GM21619 (cell line): ENCODE measurements around the gene TPI1.

Source experiments
- ATAC-seq: cut with Tn5 transposase; IDR thresholded peaks from one replicate; pipeline ENCODE4 v1.9.1; 2021; ENCODE audit not compliant: unreplicated experiment

The TPI1 gene

DNA sequence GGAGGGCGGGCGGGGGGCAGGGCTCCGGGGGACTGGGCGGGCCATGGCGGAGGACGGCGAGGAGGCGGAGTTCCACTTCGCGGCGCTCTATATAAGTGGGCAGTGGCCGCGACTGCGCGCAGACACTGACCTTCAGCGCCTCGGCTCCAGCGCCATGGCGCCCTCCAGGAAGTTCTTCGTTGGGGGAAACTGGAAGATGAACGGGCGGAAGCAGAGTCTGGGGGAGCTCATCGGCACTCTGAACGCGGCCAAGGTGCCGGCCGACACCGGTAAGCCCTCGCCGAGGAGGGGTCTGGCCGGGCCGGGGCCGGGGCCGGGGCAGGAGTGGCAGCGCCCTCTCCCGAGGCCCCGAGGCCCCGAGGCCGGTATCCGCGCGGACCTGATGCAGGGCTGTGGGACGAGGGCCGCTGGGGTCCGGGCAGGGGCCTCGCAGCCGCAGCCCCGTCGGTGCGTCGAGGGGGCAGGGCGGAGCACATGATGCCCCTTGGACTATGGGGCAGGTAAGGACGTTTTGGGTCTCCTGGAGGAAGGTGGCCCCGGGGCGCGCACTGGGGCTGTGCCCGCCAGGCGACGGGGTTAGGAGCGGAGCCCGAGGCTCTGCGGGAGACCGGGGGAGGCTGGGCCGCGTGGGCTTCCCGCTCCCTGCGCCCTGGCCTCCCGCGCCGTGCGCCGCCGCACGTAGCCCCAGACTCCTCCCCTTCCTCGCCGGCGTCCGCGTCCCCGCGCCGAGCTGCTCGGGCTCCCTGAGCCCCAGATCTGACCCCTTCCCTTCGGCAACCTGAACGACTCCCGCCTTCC is at the start of gene TPI1:
TSS of gene TPI1 (plus strand) at position 119 of the 798 bp plus-strand sequence. CDS start at position 155, 36 bp downstream.
- ATAC-seq, result peak; percentile 46

DNA sequence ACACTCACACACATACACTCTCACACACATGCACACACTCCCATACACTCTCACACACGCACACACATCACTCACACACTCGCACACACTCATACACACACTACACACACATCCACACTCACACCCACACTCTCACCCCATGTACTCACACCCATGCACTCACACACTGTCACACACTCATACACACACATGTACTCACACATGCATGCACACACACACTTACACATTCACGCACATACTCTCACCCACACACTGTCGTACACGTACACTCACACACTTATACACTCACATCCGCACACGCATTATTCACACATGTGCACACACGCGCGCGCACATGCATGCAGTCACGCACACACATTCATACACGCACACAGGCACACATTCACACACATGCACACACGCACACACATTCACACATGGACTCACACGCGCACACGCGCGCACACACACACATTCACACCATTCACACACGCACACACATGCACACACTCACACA is 49.6 kb upstream of the TPI1 start:
- no peak for ATAC-seq

DNA sequence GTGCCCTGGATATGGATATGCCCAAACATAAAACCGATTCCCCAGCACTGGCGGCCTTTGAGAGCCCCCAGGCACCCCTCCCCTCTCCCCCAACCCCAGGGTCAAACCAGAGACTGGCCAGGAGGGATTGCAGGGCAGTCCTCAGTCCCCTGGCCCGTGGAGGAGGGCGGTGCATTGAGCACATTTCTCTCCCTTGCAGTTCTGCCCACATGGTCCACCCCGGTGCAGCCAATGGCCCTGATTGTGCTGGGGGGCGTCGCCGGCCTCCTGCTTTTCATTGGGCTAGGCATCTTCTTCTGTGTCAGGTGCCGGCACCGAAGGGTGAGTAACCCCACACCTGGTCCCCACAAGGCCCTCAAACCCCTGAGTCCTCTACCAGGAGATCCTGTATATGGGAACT is 49.1 kb upstream of the TPI1 start:
- ATAC-seq, result no peak

DNA sequence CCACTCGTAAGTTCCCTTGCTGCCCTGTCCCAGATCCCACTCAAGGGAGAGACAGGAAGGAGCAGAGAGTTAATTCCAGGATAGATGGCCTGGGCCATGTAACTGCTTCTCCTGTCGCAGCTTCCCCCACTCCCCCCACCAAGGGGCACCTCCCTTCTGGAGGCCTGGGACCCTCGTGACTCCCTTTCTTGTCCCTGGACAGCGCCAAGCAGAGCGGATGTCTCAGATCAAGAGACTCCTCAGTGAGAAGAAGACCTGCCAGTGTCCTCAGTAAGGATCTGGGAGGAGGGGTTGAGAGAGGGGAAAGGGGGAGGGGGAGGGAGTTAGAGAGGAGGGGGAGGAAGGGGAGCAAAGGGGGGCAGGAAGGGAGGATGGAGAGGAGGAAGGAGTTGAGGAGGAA is 48.7 kb upstream of the TPI1 start:
- no peak for ATAC-seq

DNA sequence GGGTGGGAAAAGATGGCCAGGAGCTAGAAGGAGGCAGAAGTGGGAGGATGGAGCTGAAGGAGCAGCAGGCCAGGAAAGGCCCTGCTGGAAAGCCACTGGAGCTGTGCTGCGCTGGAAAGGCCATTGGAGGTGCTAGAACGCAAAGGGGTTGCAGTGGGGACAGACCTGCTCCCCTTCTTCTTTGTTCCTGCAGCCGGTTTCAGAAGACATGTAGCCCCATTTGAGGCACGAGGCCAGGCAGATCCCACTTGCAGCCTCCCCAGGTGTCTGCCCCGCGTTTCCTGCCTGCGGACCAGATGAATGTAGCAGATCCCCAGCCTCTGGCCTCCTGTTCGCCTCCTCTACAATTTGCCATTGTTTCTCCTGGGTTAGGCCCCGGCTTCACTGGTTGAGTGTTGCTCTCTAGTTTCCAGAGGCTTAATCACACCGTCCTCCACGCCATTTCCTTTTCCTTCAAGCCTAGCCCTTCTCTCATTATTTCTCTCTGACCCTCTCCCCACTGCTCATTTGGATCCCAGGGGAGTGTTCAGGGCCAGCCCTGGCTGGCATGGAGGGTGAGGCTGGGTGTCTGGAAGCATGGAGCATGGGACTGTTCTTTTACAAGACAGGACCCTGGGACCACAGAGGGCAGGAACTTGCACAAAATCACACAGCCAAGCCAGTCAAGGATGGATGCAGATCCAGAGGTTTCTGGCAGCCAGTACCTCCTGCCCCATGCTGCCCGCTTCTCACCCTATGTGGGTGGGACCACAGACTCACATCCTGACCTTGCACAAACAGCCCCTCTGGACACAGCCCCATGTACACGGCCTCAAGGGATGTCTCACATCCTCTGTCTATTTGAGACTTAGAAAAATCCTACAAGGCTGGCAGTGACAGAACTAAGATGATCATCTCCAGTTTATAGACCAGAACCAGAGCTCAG is 48.0 kb upstream of the TPI1 start:
- no peak for ATAC-seq

DNA sequence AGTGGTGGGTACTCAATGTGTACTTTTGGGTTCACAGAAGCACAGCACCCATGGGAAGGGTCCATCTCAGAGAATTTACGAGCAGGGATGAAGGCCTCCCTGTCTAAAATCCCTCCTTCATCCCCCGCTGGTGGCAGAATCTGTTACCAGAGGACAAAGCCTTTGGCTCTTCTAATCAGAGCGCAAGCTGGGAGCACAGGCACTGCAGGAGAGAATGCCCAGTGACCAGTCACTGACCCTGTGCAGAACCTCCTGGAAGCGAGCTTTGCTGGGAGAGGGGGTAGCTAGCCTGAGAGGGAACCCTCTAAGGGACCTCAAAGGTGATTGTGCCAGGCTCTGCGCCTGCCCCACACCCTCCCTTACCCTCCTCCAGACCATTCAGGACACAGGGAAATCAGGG is 47.2 kb upstream of the TPI1 start:
- no peak for ATAC-seq

DNA sequence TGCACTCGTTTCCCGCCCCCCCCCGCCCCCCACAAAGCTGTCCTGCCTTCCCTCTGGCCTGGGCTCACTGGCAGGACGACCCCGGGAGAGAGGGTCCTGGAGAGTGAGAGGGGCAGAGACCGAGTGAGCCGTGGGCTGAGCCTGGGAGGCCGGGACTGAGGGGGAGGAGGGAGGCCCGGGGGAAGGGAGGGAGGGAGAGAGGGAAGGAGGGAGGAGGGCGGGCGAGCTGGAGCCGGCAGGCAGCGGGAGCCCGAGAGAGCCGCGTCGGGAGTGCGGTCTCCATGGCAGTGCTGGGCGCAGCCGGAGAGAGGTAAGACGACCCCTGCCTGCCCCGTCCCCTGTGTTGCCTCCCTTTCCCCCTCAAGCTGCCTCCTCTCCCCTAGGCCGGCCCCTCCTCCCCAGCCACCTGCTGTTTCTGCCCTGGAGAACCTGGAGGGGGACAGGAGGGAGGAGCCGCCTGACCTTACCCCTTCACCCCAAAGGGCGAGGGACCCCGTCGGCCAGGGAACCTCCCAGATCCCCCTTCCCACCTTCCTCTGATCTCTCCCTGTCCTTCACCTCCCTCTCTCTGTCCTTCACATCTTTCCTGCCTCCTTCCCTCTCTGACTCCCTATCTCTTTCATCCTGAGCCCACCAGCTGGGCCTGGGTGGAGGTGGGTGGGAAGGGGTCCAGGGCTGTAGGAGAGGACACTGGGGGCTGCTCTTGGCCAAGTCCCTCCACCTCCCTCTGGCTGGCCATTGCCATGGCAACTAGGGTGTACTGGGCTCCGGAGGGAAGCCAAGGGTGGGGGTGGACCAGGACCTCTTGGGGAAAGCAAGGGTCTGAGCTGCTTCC is 45.5 kb upstream of the TPI1 start, which contains the start of gene GPR162:
TSS of gene GPR162 (plus strand) at position 231 of the 835 bp plus-strand sequence. CDS start 2,078 bp downstream, outside the sequence.
- ATAC-seq, result no peak

DNA sequence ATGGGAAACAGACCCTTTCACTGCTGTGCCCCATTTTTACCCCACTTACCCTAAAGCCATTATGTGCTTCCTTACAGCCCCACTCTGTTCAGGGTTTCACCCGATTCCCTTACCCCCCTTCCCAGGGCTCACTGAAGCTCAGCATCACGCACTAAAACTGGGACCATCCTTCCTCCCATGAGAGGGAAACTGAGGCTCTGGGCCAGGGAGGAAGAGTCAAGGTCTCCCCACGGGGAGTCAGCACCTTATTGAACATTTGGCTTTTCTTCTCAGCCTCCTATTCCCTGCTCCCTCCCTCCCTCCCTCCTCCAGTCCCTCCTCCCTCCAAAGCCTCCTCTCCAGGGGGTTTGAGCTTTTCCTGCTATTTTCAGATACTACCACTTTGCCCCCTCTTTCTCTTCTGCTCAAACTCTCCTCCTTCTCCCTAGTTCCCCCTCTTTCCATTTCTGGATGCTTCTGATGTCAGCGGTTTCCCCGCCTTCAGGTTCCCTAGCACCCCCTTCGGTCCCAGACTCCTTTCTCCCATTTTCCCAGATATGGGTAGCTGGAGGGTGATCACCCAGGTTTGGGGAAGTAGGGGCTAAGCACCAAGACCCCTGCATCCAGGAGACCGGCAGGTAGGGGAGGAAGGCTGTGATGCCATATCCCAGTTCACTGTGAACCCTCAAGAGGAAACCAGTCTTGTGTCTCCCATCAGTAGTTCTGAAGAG is 44.8 kb upstream of the TPI1 start:
- ATAC-seq, result no peak

DNA sequence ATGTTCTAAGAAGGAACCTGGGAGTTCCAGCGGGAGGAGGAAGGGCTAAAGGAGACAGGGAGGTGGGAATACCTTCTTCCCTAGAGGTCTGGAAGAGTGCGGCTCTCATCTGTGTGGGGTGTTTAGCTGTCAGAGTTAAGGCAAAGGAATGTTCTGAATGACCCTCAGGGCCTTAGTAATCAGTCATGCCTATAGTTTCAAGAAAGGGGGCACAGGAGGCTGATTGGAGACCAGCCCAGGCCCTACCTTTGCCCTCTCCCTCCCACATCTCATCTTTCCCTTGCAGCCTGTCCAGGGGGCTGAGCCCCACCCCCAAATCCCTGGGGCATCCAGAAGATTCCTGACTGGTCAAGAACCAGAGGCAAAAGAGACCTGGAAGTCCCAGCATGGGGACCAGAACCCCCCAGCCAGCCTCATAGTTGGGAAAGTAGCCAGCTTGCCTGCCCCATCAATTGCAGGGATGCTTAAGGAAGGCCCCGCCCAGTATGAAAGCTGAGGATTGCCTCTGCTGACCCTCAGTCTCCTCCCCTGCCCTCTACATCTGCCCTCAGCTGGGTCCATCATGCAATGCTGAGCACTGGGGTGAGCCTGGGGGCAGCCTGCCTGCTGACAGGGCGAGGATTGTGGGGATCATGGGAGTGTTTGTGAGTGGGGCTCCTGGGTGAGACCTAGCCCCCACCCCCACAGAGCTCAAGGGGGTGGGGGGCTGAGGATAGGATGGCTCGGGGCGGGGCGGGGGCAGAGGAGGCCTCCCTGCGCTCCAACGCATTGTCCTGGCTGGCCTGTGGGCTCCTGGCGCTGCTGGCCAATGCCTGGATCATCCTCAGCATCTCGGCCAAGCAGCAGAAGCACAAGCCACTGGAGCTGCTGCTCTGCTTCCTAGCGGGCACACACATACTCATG is 43.9 kb upstream of the TPI1 start:
- no peak for ATAC-seq

DNA sequence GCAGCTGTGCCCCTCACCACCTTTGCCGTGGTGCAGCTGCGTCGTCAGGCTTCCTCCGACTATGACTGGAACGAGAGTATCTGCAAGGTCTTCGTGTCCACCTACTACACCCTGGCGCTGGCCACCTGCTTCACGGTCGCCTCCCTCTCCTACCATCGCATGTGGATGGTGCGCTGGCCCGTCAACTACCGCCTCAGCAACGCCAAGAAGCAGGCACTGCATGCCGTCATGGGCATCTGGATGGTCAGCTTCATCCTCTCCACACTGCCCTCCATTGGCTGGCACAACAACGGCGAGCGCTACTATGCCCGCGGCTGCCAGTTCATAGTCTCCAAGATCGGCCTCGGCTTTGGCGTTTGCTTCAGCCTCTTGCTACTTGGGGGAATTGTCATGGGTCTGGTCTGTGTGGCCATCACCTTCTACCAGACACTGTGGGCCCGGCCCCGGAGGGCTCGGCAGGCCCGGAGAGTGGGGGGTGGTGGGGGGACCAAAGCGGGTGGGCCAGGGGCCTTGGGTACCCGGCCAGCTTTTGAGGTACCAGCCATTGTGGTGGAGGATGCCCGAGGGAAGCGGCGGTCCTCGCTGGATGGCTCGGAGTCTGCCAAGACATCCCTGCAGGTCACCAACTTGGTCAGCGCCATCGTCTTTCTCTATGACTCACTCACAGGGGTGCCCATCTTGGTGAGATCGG is 43.1 kb upstream of the TPI1 start:
- ATAC-seq, result no peak

DNA sequence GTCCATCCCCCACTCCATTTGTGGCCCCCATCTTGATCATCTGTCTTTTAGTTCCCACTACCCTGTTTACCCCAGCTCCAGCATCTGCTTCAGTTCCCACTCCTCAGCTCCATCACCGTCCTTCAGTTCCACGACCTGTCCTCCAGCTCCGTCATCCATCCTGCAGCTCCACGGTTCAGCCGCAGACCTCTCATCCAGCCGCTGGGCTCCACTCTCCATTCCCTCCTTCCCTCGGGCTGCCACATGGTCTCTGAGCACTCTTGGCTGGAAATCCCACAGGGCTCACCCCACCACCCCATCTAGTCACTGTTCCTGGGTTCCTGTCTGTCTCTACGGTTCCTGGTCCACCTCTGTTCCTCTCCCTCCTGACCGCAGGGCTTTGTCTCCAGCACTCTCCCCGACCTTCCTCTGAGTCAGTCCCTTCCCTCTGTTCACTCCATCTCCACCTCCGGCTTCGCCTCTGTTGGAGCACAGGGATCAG is 42.4 kb upstream of the TPI1 start:
- ATAC-seq, result no peak

DNA sequence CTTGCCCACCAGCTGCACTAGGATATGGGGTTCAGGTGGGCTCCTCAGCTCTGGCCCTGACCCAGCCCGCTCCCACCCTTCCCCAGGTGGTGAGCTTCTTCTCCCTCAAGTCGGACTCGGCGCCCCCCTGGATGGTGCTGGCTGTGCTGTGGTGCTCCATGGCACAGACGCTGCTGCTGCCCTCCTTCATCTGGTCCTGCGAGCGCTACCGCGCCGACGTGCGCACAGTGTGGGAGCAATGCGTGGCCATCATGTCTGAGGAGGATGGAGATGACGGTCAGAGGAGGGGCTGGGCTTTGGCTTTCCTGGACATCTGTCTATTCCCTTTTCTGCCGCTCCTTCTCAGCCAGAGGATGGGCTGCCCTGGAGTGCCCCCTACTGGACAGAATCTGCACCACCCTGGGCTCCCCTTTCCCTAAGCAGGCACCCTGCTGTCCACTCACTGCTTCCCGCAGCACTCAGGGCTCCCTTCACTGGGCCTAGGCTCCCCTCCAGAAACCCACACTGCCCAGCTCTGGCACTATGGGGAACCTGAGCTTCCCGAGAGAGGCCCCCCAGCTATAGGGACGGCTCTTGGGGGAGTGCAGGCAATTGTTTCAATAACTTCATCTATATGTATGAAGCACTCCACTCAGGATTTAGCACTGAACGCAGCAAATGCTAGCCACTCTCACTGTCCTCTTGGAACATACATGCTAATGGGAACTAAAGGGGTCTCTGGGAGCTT is 41.8 kb upstream of the TPI1 start:
- ATAC-seq, result no peak

DNA sequence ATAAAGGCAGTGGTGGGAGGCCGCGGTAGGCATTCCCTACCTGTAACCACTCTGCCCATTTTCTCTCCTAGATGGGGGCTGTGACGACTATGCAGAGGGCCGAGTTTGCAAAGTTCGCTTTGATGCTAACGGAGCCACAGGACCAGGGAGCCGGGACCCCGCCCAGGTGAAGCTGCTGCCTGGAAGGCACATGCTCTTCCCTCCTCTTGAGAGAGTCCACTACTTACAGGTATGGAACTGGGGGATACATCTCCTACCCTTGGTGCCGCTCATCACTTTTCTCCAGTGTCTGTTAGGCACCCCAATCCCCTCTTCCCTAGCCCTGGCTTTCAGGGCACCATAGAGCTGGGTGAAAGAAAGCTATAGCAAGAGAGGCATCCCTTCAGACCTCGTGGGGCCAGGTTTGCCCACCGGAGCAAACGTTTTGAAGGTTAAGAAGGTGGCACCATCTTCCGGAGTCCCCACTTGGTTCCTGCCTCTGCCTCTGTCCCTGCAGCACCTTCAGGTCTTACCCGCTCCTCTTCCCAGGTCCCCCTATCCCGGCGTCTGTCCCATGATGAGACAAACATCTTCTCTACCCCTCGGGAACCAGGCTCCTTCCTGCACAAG is 41.1 kb upstream of the TPI1 start:
- ATAC-seq, result no peak

DNA sequence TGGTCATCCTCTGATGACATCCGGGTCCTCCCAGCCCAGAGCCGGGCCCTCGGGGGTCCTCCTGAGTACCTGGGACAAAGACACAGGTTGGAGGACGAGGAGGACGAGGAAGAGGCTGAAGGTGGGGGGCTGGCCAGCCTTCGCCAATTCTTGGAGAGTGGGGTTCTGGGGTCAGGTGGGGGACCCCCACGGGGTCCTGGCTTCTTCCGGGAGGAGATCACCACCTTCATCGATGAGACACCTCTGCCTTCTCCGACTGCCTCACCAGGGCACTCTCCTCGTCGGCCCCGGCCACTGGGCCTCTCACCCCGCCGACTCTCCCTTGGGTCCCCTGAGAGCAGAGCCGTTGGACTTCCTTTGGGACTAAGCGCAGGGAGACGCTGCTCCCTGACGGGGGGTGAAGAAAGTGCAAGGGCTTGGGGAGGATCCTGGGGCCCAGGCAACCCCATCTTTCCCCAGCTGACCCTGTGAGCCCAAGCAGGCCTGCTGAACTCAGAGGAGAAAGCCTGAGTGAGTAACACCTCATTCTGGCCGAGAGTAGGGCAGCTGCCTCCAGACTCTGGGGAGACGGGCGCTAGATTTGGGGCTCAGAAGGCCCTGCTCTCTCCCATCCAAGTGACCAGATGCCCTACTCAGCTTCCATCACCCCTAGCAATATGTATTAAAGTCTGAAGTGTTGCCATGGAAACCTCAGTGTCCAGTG is 40.4 kb upstream of the TPI1 start:
- no peak for ATAC-seq

DNA sequence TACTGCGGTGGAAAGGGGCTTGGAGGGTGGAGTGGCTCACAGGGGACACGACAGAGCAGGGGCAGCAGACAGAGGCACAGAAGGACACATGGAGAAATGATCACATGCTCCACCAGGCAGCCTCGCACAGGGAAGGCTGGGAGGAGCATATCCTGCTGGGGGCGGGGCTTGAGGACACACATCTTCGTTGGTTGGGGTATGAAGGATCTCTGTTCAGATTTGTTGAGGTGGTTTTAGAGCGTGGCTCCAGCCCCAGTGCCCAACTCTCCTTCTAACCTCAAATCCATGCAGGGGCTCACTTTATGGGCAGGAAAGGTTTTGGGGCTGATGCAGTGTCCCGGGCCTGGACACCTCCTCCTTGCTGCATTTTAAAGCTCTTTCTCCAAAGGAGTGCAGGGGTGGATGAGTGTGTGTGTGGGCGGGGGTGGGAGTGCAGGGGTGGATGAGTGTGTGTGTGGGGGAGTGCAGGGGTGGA is 39.9 kb upstream of the TPI1 start:
- no peak for ATAC-seq

DNA sequence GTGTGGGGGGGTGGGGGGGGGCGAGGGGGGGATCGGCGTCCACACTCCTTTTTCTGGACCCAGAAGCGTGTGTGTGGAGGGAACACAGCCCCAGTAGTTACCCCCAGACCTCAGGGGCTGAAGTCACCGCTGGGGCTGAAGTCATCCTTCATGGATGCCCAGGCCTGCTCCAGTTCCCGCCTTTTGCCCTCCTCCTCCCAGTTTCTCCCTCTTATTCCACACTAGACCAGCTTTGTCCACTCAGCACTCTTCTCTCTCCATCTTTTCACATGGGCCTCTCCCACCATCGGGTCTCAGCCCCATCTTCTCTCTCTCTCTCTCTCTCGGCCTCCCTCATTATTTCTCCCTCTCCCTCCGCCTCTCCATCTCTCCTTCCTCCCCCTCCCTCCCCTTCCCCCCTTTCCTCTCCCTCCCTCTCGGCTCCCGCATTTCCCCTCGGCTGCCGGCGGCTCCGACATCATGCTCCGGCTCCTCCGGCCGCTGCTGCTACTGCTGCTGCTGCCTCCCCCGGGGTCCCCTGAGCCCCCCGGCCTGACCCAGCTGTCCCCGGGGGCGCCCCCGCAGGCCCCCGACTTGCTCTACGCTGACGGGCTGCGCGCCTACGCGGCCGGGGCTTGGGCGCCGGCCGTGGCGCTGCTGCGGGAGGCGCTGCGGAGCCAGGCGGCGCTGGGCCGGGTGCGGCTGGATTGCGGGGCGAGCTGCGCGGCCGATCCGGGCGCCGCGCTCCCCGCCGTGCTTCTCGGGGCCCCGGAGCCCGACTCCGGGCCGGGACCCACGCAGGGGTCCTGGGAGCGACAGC is 39.1 kb upstream of the TPI1 start, which contains the start of gene P3H3:
TSS of gene P3H3 (plus strand) at position 426 of the 799 bp plus-strand sequence. CDS start at position 460, 34 bp downstream.
- no peak for ATAC-seq
